ENCODE measurements around the gene FXYD4. TPM values are rescaled to one million over a fixed set of nuclear protein-coding genes. Genes with fewer than 3 reads are reported as not detected.

FXYD4 gene
- total and polyA plus RNA-seq, 11 donors, result 0.14 TPM; not detected in 10

DNA sequence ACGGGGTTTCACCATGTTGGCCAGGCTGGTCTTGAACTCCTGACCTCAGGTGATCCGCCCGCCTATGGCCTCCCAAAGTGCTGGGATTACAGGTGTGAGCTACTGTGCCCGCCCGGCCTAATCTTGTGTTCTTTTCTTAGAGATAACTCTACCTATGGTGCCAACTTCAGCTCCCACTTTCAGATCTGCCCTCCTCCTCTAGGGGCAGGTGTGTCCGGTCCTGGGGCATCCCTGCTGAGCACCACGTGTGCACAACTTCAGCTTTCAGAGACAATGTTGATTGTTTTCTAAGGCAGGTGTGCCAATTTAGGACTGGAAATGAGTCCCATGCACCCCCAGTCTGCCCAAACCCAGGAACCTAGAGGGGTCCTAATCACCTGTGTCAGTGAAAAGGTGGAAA, 18.5 kb upstream of the FXYD4 start:
- TF ChIP-seq, protein P1, sequence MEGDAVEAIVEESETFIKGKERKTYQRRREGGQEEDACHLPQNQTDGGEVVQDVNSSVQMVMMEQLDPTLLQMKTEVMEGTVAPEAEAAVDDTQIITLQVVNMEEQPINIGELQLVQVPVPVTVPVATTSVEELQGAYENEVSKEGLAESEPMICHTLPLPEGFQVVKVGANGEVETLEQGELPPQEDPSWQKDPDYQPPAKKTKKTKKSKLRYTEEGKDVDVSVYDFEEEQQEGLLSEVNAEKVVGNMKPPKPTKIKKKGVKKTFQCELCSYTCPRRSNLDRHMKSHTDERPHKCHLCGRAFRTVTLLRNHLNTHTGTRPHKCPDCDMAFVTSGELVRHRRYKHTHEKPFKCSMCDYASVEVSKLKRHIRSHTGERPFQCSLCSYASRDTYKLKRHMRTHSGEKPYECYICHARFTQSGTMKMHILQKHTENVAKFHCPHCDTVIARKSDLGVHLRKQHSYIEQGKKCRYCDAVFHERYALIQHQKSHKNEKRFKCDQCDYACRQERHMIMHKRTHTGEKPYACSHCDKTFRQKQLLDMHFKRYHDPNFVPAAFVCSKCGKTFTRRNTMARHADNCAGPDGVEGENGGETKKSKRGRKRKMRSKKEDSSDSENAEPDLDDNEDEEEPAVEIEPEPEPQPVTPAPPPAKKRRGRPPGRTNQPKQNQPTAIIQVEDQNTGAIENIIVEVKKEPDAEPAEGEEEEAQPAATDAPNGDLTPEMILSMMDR (IDR thresholded peaks at IDR 0.05), result no peak
- TF ChIP-seq POLR2A (IDR thresholded peaks at IDR 0.05), result no peak
- Histone ChIP-seq H3K4me1 (peaks cover 0 to 7% (median 0%) of the 10 kb centered on the region in 12 donors), H3K27ac (no peak overlapping the region), H3K4me3 (no peak overlapping the region), H3K9me3 (no peaks in the 10 kb centered on the region), H3K27me3 (peaks cover 0 to 19% (median 2%) of the 10 kb centered on the region in 9 donors), H3K36me3 (no peaks in the 10 kb centered on the region)
- peak in 1 of 5 donors; percentile 3 for DNase-seq
- intact Hi-C loops (cut with DNase I), result loop anchor here in 1 of 10 donors (10.0 kb wide), 1 partner anchor 148 kb away; no protein-coding TSS in a partner anchor
- ATAC-seq, result no peak
- 66 to 71% (median 69%) methylated on average over 7 of the region's 7 CpGs for WGBS, 4 donors

- 41 to 64% (median 49%) methylated on average over 3 of the region's 3 CpGs for WGBS, 4 donors
These were observed 17.7 kb upstream of the FXYD4 start for GRCh38 chr10:43353495-43354329.

DNA sequence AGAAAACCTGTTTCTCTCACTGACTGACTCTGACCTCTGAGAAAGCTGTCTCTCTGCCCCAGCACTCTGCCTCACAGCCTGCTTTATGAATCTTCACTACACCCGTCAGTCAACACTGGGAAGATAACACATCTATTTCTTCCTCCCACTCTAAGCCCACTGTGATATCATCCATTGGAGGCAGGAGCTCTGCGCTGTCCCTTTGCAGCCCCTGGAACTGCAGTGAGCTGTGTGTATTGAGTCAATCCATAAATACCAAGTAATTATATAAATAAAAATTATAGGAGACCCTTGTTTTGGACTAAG, 17.2 kb upstream of the FXYD4 start:
- no peaks in the 10 kb centered on the region for H3K9me3 ChIP-seq
- intact Hi-C loops (cut with DNase I), result loop anchor here in 1 of 10 donors (10.0 kb wide), 1 partner anchor 149 kb away; no protein-coding TSS in a partner anchor
- peaks cover 0 to 16% (median 2%) of the 10 kb centered on the region in 9 donors for H3K27me3 ChIP-seq
- H3K36me3 ChIP-seq, result no peaks in the 10 kb centered on the region
- TF ChIP-seq POLR2A (IDR thresholded peaks at IDR 0.05), result no peak
- TF ChIP-seq, protein P1 (IDR thresholded peaks at IDR 0.05), result no peak
- no peak overlapping the region for H3K4me3 ChIP-seq
- DNase-seq (peak in 1 of 5 donors; percentile 9), ATAC-seq (no peak)
- WGBS, 4 donors, result 42 to 46% (median 45%) methylated on average over 2 of the region's 2 CpGs
- H3K4me1 ChIP-seq, result peaks cover 0 to 7% (median 0%) of the 10 kb centered on the region in 12 donors
- H3K27ac ChIP-seq, result no peak overlapping the region

More at GRCh38 chr10:43353495-43354329, 17.7 kb upstream of the FXYD4 start:
- Histone ChIP-seq H3K27ac (no peak overlapping the region), H3K36me3 (no peaks in the 10 kb centered on the region), H3K27me3 (peaks cover 0 to 19% (median 2%) of the 10 kb centered on the region in 9 donors), H3K9me3 (no peaks in the 10 kb centered on the region), H3K4me1 (peaks cover 0 to 7% (median 0%) of the 10 kb centered on the region in 12 donors), H3K4me3 (no peak overlapping the region)
- ATAC-seq (no peak), DNase-seq (no peak)
- intact Hi-C loops (cut with DNase I), result loop anchor here in 1 of 10 donors (10.0 kb wide), 1 partner anchor 149 kb away; no protein-coding TSS in a partner anchor
- TF ChIP-seq, protein P1 (IDR thresholded peaks at IDR 0.05), result no peak
- no peak for TF ChIP-seq POLR2A (IDR thresholded peaks at IDR 0.05)

GRCh38 chr10:43354879-43355380, 16.5 kb upstream of the FXYD4 start:
- DNase-seq (no peak), ATAC-seq (no peak)
- 20 to 22% (median 20%) methylated on average over 2 of the region's 2 CpGs for WGBS, 4 donors
- intact Hi-C loops (cut with DNase I), result loop anchor here in 1 of 10 donors (10.0 kb wide), 1 partner anchor 150 kb away; no protein-coding TSS in a partner anchor
- H3K9me3 ChIP-seq, result no peaks in the 10 kb centered on the region
- H3K4me3 ChIP-seq, result no peak overlapping the region
- no peak for TF ChIP-seq POLR2A (IDR thresholded peaks at IDR 0.05)
- TF ChIP-seq, protein P1 (IDR thresholded peaks at IDR 0.05), result no peak
- peaks cover 0 to 14% (median 2%) of the 10 kb centered on the region in 9 donors for H3K27me3 ChIP-seq
- H3K27ac ChIP-seq, result no peak overlapping the region
- H3K4me1 ChIP-seq, result peaks cover 0 to 7% (median 0%) of the 10 kb centered on the region in 12 donors
- no peaks in the 10 kb centered on the region for H3K36me3 ChIP-seq
